GM21367 (cell line): ENCODE results near the gene OIP5.
"Not testable (repeated sequence)": the region's sequence is repeated elsewhere in the genome, so short reads cannot be mapped to it uniquely, and the experiment has no call there.

ENCODE experiments used
- ATAC-seq: cut with Tn5 transposase; IDR thresholded peaks from one replicate; pipeline ENCODE4 v1.9.1; 2021; ENCODE audit not compliant: unreplicated experiment

Gene OIP5

GRCh38 chr15:41260924-41261323 lies 71.5 kb downstream of the OIP5 start:
- ATAC-seq: not testable (repeated sequence)

GRCh38 chr15:41259546-41260189 lies 72.7 kb downstream of the OIP5 start:
- no peak for ATAC-seq
